Measurements from ENCODE around the gene HLA-DPA1.

Gene HLA-DPA1

GRCh38 chr6:33073431-33073871 is at the start of gene HLA-DPA1:
HLA-DPA1 (minus strand) TSS chr6:33073649.
- Histone ChIP-seq H3K27ac (ENCODE audit: low read depth, low read length) (no peak within 1 kb of the TSS), H3K9me3 (ENCODE audit: control insufficient read depth, insufficient read depth, low read length) (no peaks in the 10 kb centered on the region), H3K27me3 (ENCODE audit: control insufficient read depth, insufficient read depth, low read length) (no peaks in the 10 kb centered on the region), H3K36me3 (ENCODE audit: control insufficient read depth, insufficient read depth, low read length) (no peaks in the 10 kb centered on the region), H3K4me1 (ENCODE audit: control insufficient read depth, insufficient read depth, low read length) (no peaks in the 10 kb centered on the region; the same call in 1 of the 2 replicates), H3K9ac (ENCODE audit: low read depth, low read length) (no peak within 1 kb of the TSS), H3K4me3 (ENCODE audit: low read depth, low read length) (no peak within 1 kb of the TSS)

- Histone ChIP-seq H3K4me1 (ENCODE audit: control insufficient read depth, insufficient read depth, low read length) (peaks cover 19% of the 10 kb centered on the region), H3K9ac (ENCODE audit: low read depth, low read length) (no peak overlapping the region), H3K9me3 (ENCODE audit: control insufficient read depth, insufficient read depth, low read length) (peaks cover 29% of the 10 kb centered on the region), H3K27ac (ENCODE audit: low read depth, low read length) (peak overlapping the region; percentile 10), H3K4me3 (ENCODE audit: low read depth, low read length) (no peak overlapping the region), H3K36me3 (ENCODE audit: control insufficient read depth, insufficient read depth, low read length) (peaks cover 55% of the 10 kb centered on the region), H3K27me3 (ENCODE audit: control insufficient read depth, insufficient read depth, low read length) (no peaks in the 10 kb centered on the region)
Observed at GRCh38 chr6:33123181-33123580, 49.7 kb upstream of the HLA-DPA1 start.

GRCh38 chr6:33120001-33120400 is 46.6 kb upstream of the HLA-DPA1 start:
- no peak overlapping the region for H3K9ac ChIP-seq (ENCODE audit: low read depth, low read length)
- peaks cover 45% of the 10 kb centered on the region for H3K36me3 ChIP-seq (ENCODE audit: control insufficient read depth, insufficient read depth, low read length)
- peaks cover 29% of the 10 kb centered on the region for H3K9me3 ChIP-seq (ENCODE audit: control insufficient read depth, insufficient read depth, low read length)
- H3K27ac ChIP-seq (ENCODE audit: low read depth, low read length): no peak overlapping the region
- no peaks in the 10 kb centered on the region for H3K27me3 ChIP-seq (ENCODE audit: control insufficient read depth, insufficient read depth, low read length)
- no peak overlapping the region; the same call in 1 of the 2 replicates for H3K4me3 ChIP-seq (ENCODE audit: low read depth, low read length)
- H3K4me1 ChIP-seq (ENCODE audit: control insufficient read depth, insufficient read depth, low read length): peaks cover 19% of the 10 kb centered on the region

GRCh38 chr6:33118525-33119123 is 45.2 kb upstream of the HLA-DPA1 start:
- Histone ChIP-seq H3K27me3 (ENCODE audit: control insufficient read depth, insufficient read depth, low read length) (no peaks in the 10 kb centered on the region), H3K9me3 (ENCODE audit: control insufficient read depth, insufficient read depth, low read length) (peaks cover 15% of the 10 kb centered on the region), H3K27ac (ENCODE audit: low read depth, low read length) (peak overlapping the region; percentile 94), H3K4me1 (ENCODE audit: control insufficient read depth, insufficient read depth, low read length) (peaks cover 26% of the 10 kb centered on the region), H3K36me3 (ENCODE audit: control insufficient read depth, insufficient read depth, low read length) (peaks cover 33% of the 10 kb centered on the region), H3K9ac (ENCODE audit: low read depth, low read length) (peak overlapping the region; percentile 99), H3K4me3 (ENCODE audit: low read depth, low read length) (peak overlapping the region; percentile 93)

- Histone ChIP-seq H3K27me3 (ENCODE audit: control insufficient read depth, insufficient read depth, low read length) (no peaks in the 10 kb centered on the region), H3K4me1 (ENCODE audit: control insufficient read depth, insufficient read depth, low read length) (peaks cover 26% of the 10 kb centered on the region)
Observed at GRCh38 chr6:33117811-33118277, 44.4 kb upstream of the HLA-DPA1 start.

GRCh38 chr6:33116841-33117711 is 43.6 kb upstream of the HLA-DPA1 start:
- Histone ChIP-seq H3K9ac (ENCODE audit: low read depth, low read length) (peak overlapping the region; percentile 99), H3K4me1 (ENCODE audit: control insufficient read depth, insufficient read depth, low read length) (peaks cover 26% of the 10 kb centered on the region), H3K9me3 (ENCODE audit: control insufficient read depth, insufficient read depth, low read length) (no peaks in the 10 kb centered on the region), H3K4me3 (ENCODE audit: low read depth, low read length) (peak overlapping the region; percentile 93), H3K36me3 (ENCODE audit: control insufficient read depth, insufficient read depth, low read length) (peaks cover 19% of the 10 kb centered on the region; the same call in 1 of the 2 replicates), H3K27me3 (ENCODE audit: control insufficient read depth, insufficient read depth, low read length) (no peaks in the 10 kb centered on the region), H3K27ac (ENCODE audit: low read depth, low read length) (peak overlapping the region; percentile 94)

More at GRCh38 chr6:33117811-33118277, 44.4 kb upstream of the HLA-DPA1 start:
- peaks cover 25% of the 10 kb centered on the region for H3K36me3 ChIP-seq (ENCODE audit: control insufficient read depth, insufficient read depth, low read length)
- H3K27ac ChIP-seq (ENCODE audit: low read depth, low read length): peak overlapping the region; percentile 94
- peaks cover 7% of the 10 kb centered on the region for H3K9me3 ChIP-seq (ENCODE audit: control insufficient read depth, insufficient read depth, low read length)
- peak overlapping the region; percentile 93 for H3K4me3 ChIP-seq (ENCODE audit: low read depth, low read length)
- peak overlapping the region; percentile 99 for H3K9ac ChIP-seq (ENCODE audit: low read depth, low read length)

GRCh38 chr6:33116417-33116816 is 43.0 kb upstream of the HLA-DPA1 start:
- Histone ChIP-seq H3K36me3 (ENCODE audit: control insufficient read depth, insufficient read depth, low read length) (peaks cover 13% of the 10 kb centered on the region; the same call in 1 of the 2 replicates), H3K27ac (ENCODE audit: low read depth, low read length) (peak overlapping the region; percentile 94), H3K27me3 (ENCODE audit: control insufficient read depth, insufficient read depth, low read length) (no peaks in the 10 kb centered on the region), H3K4me3 (ENCODE audit: low read depth, low read length) (peak overlapping the region; percentile 93), H3K9ac (ENCODE audit: low read depth, low read length) (peak overlapping the region; percentile 99), H3K9me3 (ENCODE audit: control insufficient read depth, insufficient read depth, low read length) (no peaks in the 10 kb centered on the region), H3K4me1 (ENCODE audit: control insufficient read depth, insufficient read depth, low read length) (peaks cover 26% of the 10 kb centered on the region)

GRCh38 chr6:33114406-33114805 is 41.0 kb upstream of the HLA-DPA1 start:
- no peak overlapping the region for H3K27ac ChIP-seq (ENCODE audit: low read depth, low read length)
- H3K4me3 ChIP-seq (ENCODE audit: low read depth, low read length): no peak overlapping the region
- 0 out of 2 replicates have a peak, but pooled peaks cover 5% of the 10 kb centered on the region for H3K36me3 ChIP-seq (ENCODE audit: control insufficient read depth, insufficient read depth, low read length)
- peaks cover 4% of the 10 kb centered on the region; the same call in 1 of the 2 replicates for H3K27me3 ChIP-seq (ENCODE audit: control insufficient read depth, insufficient read depth, low read length)
- H3K9ac ChIP-seq (ENCODE audit: low read depth, low read length): no peak overlapping the region
- H3K9me3 ChIP-seq (ENCODE audit: control insufficient read depth, insufficient read depth, low read length): no peaks in the 10 kb centered on the region
- H3K4me1 ChIP-seq (ENCODE audit: control insufficient read depth, insufficient read depth, low read length): peaks cover 15% of the 10 kb centered on the region

GRCh38 chr6:33113755-33114154 is 40.3 kb upstream of the HLA-DPA1 start:
- Histone ChIP-seq H3K4me3 (ENCODE audit: low read depth, low read length) (no peak overlapping the region), H3K27ac (ENCODE audit: low read depth, low read length) (no peak overlapping the region), H3K36me3 (ENCODE audit: control insufficient read depth, insufficient read depth, low read length) (no peaks in the 10 kb centered on the region), H3K9ac (ENCODE audit: low read depth, low read length) (no peak overlapping the region), H3K4me1 (ENCODE audit: control insufficient read depth, insufficient read depth, low read length) (peaks cover 8% of the 10 kb centered on the region; the same call in 1 of the 2 replicates), H3K9me3 (ENCODE audit: control insufficient read depth, insufficient read depth, low read length) (no peaks in the 10 kb centered on the region), H3K27me3 (ENCODE audit: control insufficient read depth, insufficient read depth, low read length) (peaks cover 5% of the 10 kb centered on the region; the same call in 1 of the 2 replicates)

GRCh38 chr6:33112148-33112547 is 38.7 kb upstream of the HLA-DPA1 start:
- Histone ChIP-seq H3K4me3 (ENCODE audit: low read depth, low read length) (no peak overlapping the region), H3K4me1 (ENCODE audit: control insufficient read depth, insufficient read depth, low read length) (peaks cover 7% of the 10 kb centered on the region; the same call in 1 of the 2 replicates), H3K36me3 (ENCODE audit: control insufficient read depth, insufficient read depth, low read length) (no peaks in the 10 kb centered on the region), H3K9ac (ENCODE audit: low read depth, low read length) (no peak overlapping the region), H3K27ac (ENCODE audit: low read depth, low read length) (no peak overlapping the region), H3K27me3 (ENCODE audit: control insufficient read depth, insufficient read depth, low read length) (peaks cover 10% of the 10 kb centered on the region; the same call in 1 of the 2 replicates), H3K9me3 (ENCODE audit: control insufficient read depth, insufficient read depth, low read length) (no peaks in the 10 kb centered on the region)
